Heart right ventricle (tissue), 16 donors: Measurements from ENCODE around the gene LRMDA. TPM values are rescaled to one million over a fixed set of nuclear protein-coding genes. Genes with fewer than 3 reads are reported as not detected.

Experiments used
- ATAC-seq, 8 donors: fragments of 200-7000 bp; cut with Tn5 transposase; one replicate each; pipeline ENCODE4 v1.9.1; 2020; ENCODE audit warnings: mild to moderate bottlenecking in 8 of 8, moderate library complexity in 8 of 8, moderate number of reproducible peaks in 1 of 8
- DNase-seq, 2 donors: peaks; one replicate each; pipeline ENCODE4 v3.0.0-alpha.2; 2020
- H3K27ac ChIP-seq, 10 donors: fragments of 200-600 bp; sonication (generic) in 2 of 10; one replicate each; pipeline versions ENCODE4 v1.5.0 to v1.8.0; 2020 to 2022; ENCODE audit warnings: mild to moderate bottlenecking in 3 of 10
- H3K27me3 ChIP-seq, 7 donors: fragments of 200-600 bp; one replicate each; pipeline ENCODE4 v1.8.0; 2021 to 2022; ENCODE audit warnings: mild to moderate bottlenecking in 2 of 7
- H3K36me3 ChIP-seq, 9 donors: fragments of 200-600 bp; sonication (generic) in 1 of 9; one replicate each; pipeline versions ENCODE4 v1.5.0 to v1.8.0; 2020 to 2022; ENCODE audit warnings: mild to moderate bottlenecking in 2 of 9
- H3K4me1 ChIP-seq, 9 donors: fragments of 200-600 bp; sonication (generic) in 1 of 9; one replicate each; pipeline versions ENCODE4 v1.5.0 to v1.8.0; 2020 to 2022; ENCODE audit warnings: mild to moderate bottlenecking in 4 of 9
- H3K4me3 ChIP-seq, 10 donors: fragments of 200-600 bp; sonication (generic) in 2 of 10; one replicate each; pipeline versions ENCODE4 v1.5.0 to v1.8.0; 2020 to 2022; ENCODE audit warnings: mild to moderate bottlenecking in 7 of 10, moderate library complexity in 2 of 10
- H3K9me3 ChIP-seq, 11 donors: fragments of 200-600 bp in 10 of 11; sonication (generic) in 2 of 11; one replicate each; pipeline versions ENCODE4 v1.5.0 to v1.8.0; 2013 to 2022; ENCODE audit warnings: mild to moderate bottlenecking in 2 of 11, control low read depth in 1 of 11, moderate library complexity in 1 of 11
- CTCF ChIP-seq, 9 donors: fragments of 200-600 bp; sonication (generic) in 2 of 9; IDR thresholded peaks; one replicate each; pipeline versions ENCODE4 v1.5.0 to v1.8.0; 2021 to 2022; ENCODE audit warnings: antibody characterized with exemption in 9 of 9, mild to moderate bottlenecking in 5 of 9, moderate library complexity in 1 of 9
- WGBS, 2 donors: extraction: QIAGEN DNeasy Blood & Tissue Kit; methylation state at CpG; one replicate each; pipeline ENCODE4 v1.1.7; 2013; ENCODE audit warnings: inconsistent platforms in 1 of 2; 5-methylcytosine and 5-hydroxymethylcytosine counted together
- intact Hi-C, 10 donors: fragments of 100-400 bp; cut with DNase I; formaldehyde crosslinking; loops; one replicate each; pipeline versions ENCODE4 v1.11.1 to v1.14.2; 2022
- polyA plus RNA-seq, 2 donors: library from polyadenylated mRNA; stranded (reverse); fragments of 200-250 nt; gene quantifications; one replicate each; pipeline ENCODE4 v1.2.3, GENCODE V29; 2013
- total RNA-seq, 10 donors: library from RNA; stranded (reverse); fragmentation: NEBNext Ultra II Directional in 3 of 10; extraction: Animal tissue kit (Norgen Biotek cat#: 25700) in 3 of 10; gene quantifications; one replicate each; pipeline versions ENCODE4 v1.2.1 to v1.2.4, GENCODE V29; 2021 to 2023
- donor health status: Arrhythmogenic right ventricular cardiomyopathy.
- donor health status: ischemic (EF 13 %, LVEDD 7.1; RV severe dilation, severe dysfunction).
- donor health status: healthy with polysubstance abuse.
- donor health status: DM: no; HTN: yes; CAD: no.
- donor health status: DM: no; HTN: no; CAD: no.
- donor health status: ischemic (EF 25% LVEDD 6.9; RV normal size, moderate dysfunction).
- donor health status: ischemic (EF 25% LVEDD 5.7; RV mildly dilated, moderate dysfunction).
- donor health status: healthy.
- donor health status: DM: yes; HTN: yes; CAD: no.
- donor health status: Ischemic cardiomyopathy.
- donor health status: ischemic (EF 35%, LVEDD 5.7; RV mildly dilated, moderate dysfunction).
- donor health status: nonischemic (EF 11% LVEDD 7.7; RV severe dilation, severe dysfunction).
- donor health status: DM: yes; HTN: yes; CAD: no.
- donor health status: PGD.
- donor health status: ischemic (EF 29% LVEDD 5.4; RV normal size, mild dysfunction).
- donor health status: nonischemic (EF 23%, LVEDD 6.1; RV moderate dilation, normal function).

LRMDA gene
- total and polyA plus RNA-seq, 12 donors = 4.0 to 59.8 (median 12.7) TPM

- Histone ChIP-seq H3K9me3 (no peaks in the 10 kb centered on the region), H3K4me1 (peaks cover 0 to 12% (median 0%) of the 10 kb centered on the region in 9 donors), H3K4me3 (no peak overlapping the region), H3K36me3 (no peaks in the 10 kb centered on the region), H3K27me3 (no peaks in the 10 kb centered on the region), H3K27ac (no peak overlapping the region)
- intact Hi-C loops = no loop called here
- TF ChIP-seq CTCF (IDR thresholded peaks at IDR 0.05) = no peak
- DNase-seq (no peak), ATAC-seq (no peak)
- WGBS, 2 donors = 77 to 80% methylated on average over 1 of the region's 1 CpG
These were observed 107.3 kb downstream of the LRMDA start for GRCh38 chr10:75538765-75539164.

GRCh38 chr10:75540357-75540966, 109.0 kb downstream of the LRMDA start:
- H3K36me3 ChIP-seq = no peaks in the 10 kb centered on the region
- H3K4me1 ChIP-seq = peaks cover 0 to 26% (median 11%) of the 10 kb centered on the region in 9 donors
- TF ChIP-seq CTCF (IDR thresholded peaks at IDR 0.05) = peak in 1 of 9 donors; percentile 6
- H3K9me3 ChIP-seq = no peaks in the 10 kb centered on the region
- DNase-seq = no peak
- no peaks in the 10 kb centered on the region for H3K27me3 ChIP-seq
- intact Hi-C loops = loop anchor here in 2 of 10 donors (5.0 to 10.0 kb wide), 2 partner anchors 136 to 138 kb away; partner anchors contain the start of gene ZNF503 (in 2 of the 2)
- H3K4me3 ChIP-seq = no peak overlapping the region
- H3K27ac ChIP-seq = no peak overlapping the region
- WGBS, 2 donors = 86 to 96% methylated on average over 1 of the region's 1 CpG
- no peak for ATAC-seq

- peak in 1 of 9 donors; percentile 0 for TF ChIP-seq CTCF (IDR thresholded peaks at IDR 0.05)
- Histone ChIP-seq H3K4me1 (peaks cover 0 to 31% (median 11%) of the 10 kb centered on the region in 9 donors), H3K4me3 (no peak overlapping the region), H3K27me3 (no peaks in the 10 kb centered on the region), H3K27ac (no peak overlapping the region), H3K9me3 (no peaks in the 10 kb centered on the region), H3K36me3 (no peaks in the 10 kb centered on the region)
- DNase-seq = no peak
- intact Hi-C loops = loop anchor here in 2 of 10 donors (5.0 to 10.0 kb wide), 2 partner anchors 136 to 139 kb away; partner anchors contain the start of gene ZNF503 (in 2 of the 2)
- 76 to 77% methylated on average over 4 of the region's 4 CpGs for WGBS, 2 donors
- no peak for ATAC-seq
These were observed 109.6 kb downstream of the LRMDA start for GRCh38 chr10:75540981-75541380.

- no peak for TF ChIP-seq CTCF (IDR thresholded peaks at IDR 0.05)
- intact Hi-C loops = loop anchor here in 2 of 10 donors (5.0 to 10.0 kb wide), 2 partner anchors 137 to 139 kb away; partner anchors contain the start of gene ZNF503 (in 2 of the 2)
- ATAC-seq (no peak), DNase-seq (no peak)
- Histone ChIP-seq H3K27me3 (no peaks in the 10 kb centered on the region), H3K4me3 (no peak overlapping the region), H3K9me3 (no peaks in the 10 kb centered on the region), H3K36me3 (no peaks in the 10 kb centered on the region), H3K4me1 (peaks cover 0 to 32% (median 11%) of the 10 kb centered on the region in 9 donors), H3K27ac (no peak overlapping the region)
- WGBS, 2 donors = 92 to 93% methylated on average over 2 of the region's 2 CpGs
These were observed 110.0 kb downstream of the LRMDA start for GRCh38 chr10:75541411-75541810.
